ENCODE results near the gene MISP.
A peak's percentile ranks its signal among the peaks of the same experiment; 100 is the strongest.

Gene MISP

GRCh38 chr19:798415-799075, 47.6 kb downstream of the MISP start:
- Histone ChIP-seq H3K36me3 (ENCODE audit: control insufficient read depth, insufficient read depth, low read length) (peaks cover 29% of the 10 kb centered on the region), H3K4me3 (ENCODE audit: low read length) (peak overlapping the region; percentile 97), H3K27me3 (ENCODE audit: control insufficient read depth, insufficient read depth, low read length) (no peaks in the 10 kb centered on the region), H3K27ac (ENCODE audit: low read length) (no peak overlapping the region), H3K4me1 (ENCODE audit: control insufficient read depth, insufficient read depth, low read length) (peaks cover 8% of the 10 kb centered on the region), H3K9me3 (ENCODE audit: control insufficient read depth, insufficient read depth, low read length) (no peaks in the 10 kb centered on the region)
- no CpG with 5 or more reads among the region's 44 CpGs for WGBS (ENCODE audit: insufficient coverage, insufficient read length)
- DNase-seq (ENCODE audit: low read depth, low spot score), result no peak

GRCh38 chr19:799076-799881, 48.4 kb downstream of the MISP start:
- H3K27ac ChIP-seq (ENCODE audit: low read length), result no peak overlapping the region
- peaks cover 7% of the 10 kb centered on the region for H3K4me1 ChIP-seq (ENCODE audit: control insufficient read depth, insufficient read depth, low read length)
- no CpG with 5 or more reads among the region's 28 CpGs for whole genome bisulfite sequencing (ENCODE audit: insufficient coverage, insufficient read length)
- no peak for DNase-seq (ENCODE audit: low read depth, low spot score)
- H3K4me3 ChIP-seq (ENCODE audit: low read length), result peak overlapping the region; percentile 97; the same call in 1 of the 2 replicates
- peaks cover 36% of the 10 kb centered on the region for H3K36me3 ChIP-seq (ENCODE audit: control insufficient read depth, insufficient read depth, low read length)
- H3K27me3 ChIP-seq (ENCODE audit: control insufficient read depth, insufficient read depth, low read length), result no peaks in the 10 kb centered on the region
- H3K9me3 ChIP-seq (ENCODE audit: control insufficient read depth, insufficient read depth, low read length), result no peaks in the 10 kb centered on the region

- no peak for DNase-seq (ENCODE audit: low read depth, low spot score)
- H3K27me3 ChIP-seq (ENCODE audit: control insufficient read depth, insufficient read depth, low read length), result no peaks in the 10 kb centered on the region
- no CpG with 5 or more reads among the region's 17 CpGs for WGBS (ENCODE audit: insufficient coverage, insufficient read length)
- H3K4me1 ChIP-seq (ENCODE audit: control insufficient read depth, insufficient read depth, low read length), result peaks cover 7% of the 10 kb centered on the region
- no peak overlapping the region for H3K27ac ChIP-seq (ENCODE audit: low read length)
- no peaks in the 10 kb centered on the region for H3K9me3 ChIP-seq (ENCODE audit: control insufficient read depth, insufficient read depth, low read length)
- peaks cover 48% of the 10 kb centered on the region for H3K36me3 ChIP-seq (ENCODE audit: control insufficient read depth, insufficient read depth, low read length)
- no peak overlapping the region for H3K4me3 ChIP-seq (ENCODE audit: low read length)
Observed at GRCh38 chr19:800360-801029, 49.6 kb downstream of the MISP start.

GRCh38 chr19:801030-801860, 50.3 kb downstream of the MISP start:
- Histone ChIP-seq H3K9me3 (ENCODE audit: control insufficient read depth, insufficient read depth, low read length) (no peaks in the 10 kb centered on the region), H3K4me1 (ENCODE audit: control insufficient read depth, insufficient read depth, low read length) (peaks cover 7% of the 10 kb centered on the region), H3K27ac (ENCODE audit: low read length) (no peak overlapping the region), H3K27me3 (ENCODE audit: control insufficient read depth, insufficient read depth, low read length) (no peaks in the 10 kb centered on the region), H3K36me3 (ENCODE audit: control insufficient read depth, insufficient read depth, low read length) (peaks cover 56% of the 10 kb centered on the region), H3K4me3 (ENCODE audit: low read length) (no peak overlapping the region)
- WGBS (ENCODE audit: insufficient coverage, insufficient read length), result no CpG with 5 or more reads among the region's 29 CpGs
- DNase-seq (ENCODE audit: low read depth, low spot score), result no peak

- no peak overlapping the region for H3K27ac ChIP-seq (ENCODE audit: low read length)
- H3K4me1 ChIP-seq (ENCODE audit: control insufficient read depth, insufficient read depth, low read length), result peaks cover 7% of the 10 kb centered on the region
- H3K4me3 ChIP-seq (ENCODE audit: low read length), result no peak overlapping the region
- peaks cover 63% of the 10 kb centered on the region for H3K36me3 ChIP-seq (ENCODE audit: control insufficient read depth, insufficient read depth, low read length)
- no CpG with 5 or more reads among the region's 23 CpGs for WGBS (ENCODE audit: insufficient coverage, insufficient read length)
- no peak for DNase-seq (ENCODE audit: low read depth, low spot score)
- H3K27me3 ChIP-seq (ENCODE audit: control insufficient read depth, insufficient read depth, low read length), result no peaks in the 10 kb centered on the region
- no peaks in the 10 kb centered on the region for H3K9me3 ChIP-seq (ENCODE audit: control insufficient read depth, insufficient read depth, low read length)
Observed at GRCh38 chr19:801861-802497, 51.1 kb downstream of the MISP start.

- no peaks in the 10 kb centered on the region for H3K9me3 ChIP-seq (ENCODE audit: control insufficient read depth, insufficient read depth, low read length)
- no peak overlapping the region for H3K4me3 ChIP-seq (ENCODE audit: low read length)
- peaks cover 7% of the 10 kb centered on the region for H3K4me1 ChIP-seq (ENCODE audit: control insufficient read depth, insufficient read depth, low read length)
- no peaks in the 10 kb centered on the region for H3K27me3 ChIP-seq (ENCODE audit: control insufficient read depth, insufficient read depth, low read length)
- H3K36me3 ChIP-seq (ENCODE audit: control insufficient read depth, insufficient read depth, low read length), result peaks cover 69% of the 10 kb centered on the region
- WGBS (ENCODE audit: insufficient coverage, insufficient read length), result no CpG with 5 or more reads among the region's 28 CpGs
- H3K27ac ChIP-seq (ENCODE audit: low read length), result no peak overlapping the region
- no peak for DNase-seq (ENCODE audit: low read depth, low spot score)
Observed at GRCh38 chr19:802498-803098, 51.7 kb downstream of the MISP start.

- Histone ChIP-seq H3K4me1 (ENCODE audit: control insufficient read depth, insufficient read depth, low read length) (peaks cover 7% of the 10 kb centered on the region), H3K27ac (ENCODE audit: low read length) (no peak overlapping the region), H3K36me3 (ENCODE audit: control insufficient read depth, insufficient read depth, low read length) (peaks cover 74% of the 10 kb centered on the region), H3K4me3 (ENCODE audit: low read length) (no peak overlapping the region), H3K27me3 (ENCODE audit: control insufficient read depth, insufficient read depth, low read length) (no peaks in the 10 kb centered on the region), H3K9me3 (ENCODE audit: control insufficient read depth, insufficient read depth, low read length) (no peaks in the 10 kb centered on the region)
- no CpG with 5 or more reads among the region's 17 CpGs for WGBS (ENCODE audit: insufficient coverage, insufficient read length)
- DNase-seq (ENCODE audit: low read depth, low spot score), result no peak
Observed at GRCh38 chr19:803099-803561, 52.2 kb downstream of the MISP start.

GRCh38 chr19:803686-804418, 52.9 kb downstream of the MISP start:
- WGBS (ENCODE audit: insufficient coverage, insufficient read length), result no CpG with 5 or more reads among the region's 31 CpGs
- H3K36me3 ChIP-seq (ENCODE audit: control insufficient read depth, insufficient read depth, low read length), result peaks cover 78% of the 10 kb centered on the region
- no peak overlapping the region for H3K4me3 ChIP-seq (ENCODE audit: low read length)
- peaks cover 7% of the 10 kb centered on the region for H3K4me1 ChIP-seq (ENCODE audit: control insufficient read depth, insufficient read depth, low read length)
- H3K9me3 ChIP-seq (ENCODE audit: control insufficient read depth, insufficient read depth, low read length), result no peaks in the 10 kb centered on the region
- H3K27me3 ChIP-seq (ENCODE audit: control insufficient read depth, insufficient read depth, low read length), result no peaks in the 10 kb centered on the region
- DNase-seq (ENCODE audit: low read depth, low spot score), result no peak
- no peak overlapping the region for H3K27ac ChIP-seq (ENCODE audit: low read length)
